HG03432 (cell line): ENCODE results near the gene CCDC192.
"Not testable (repeated sequence)": the region's sequence is repeated elsewhere in the genome, so short reads cannot be mapped to it uniquely, and the experiment has no call there.

Experiments
- ATAC-seq: cut with Tn5 transposase; IDR thresholded peaks from one replicate; pipeline ENCODE4 v1.9.1; 2021; ENCODE audit warnings: mild to moderate bottlenecking, moderate library complexity; ENCODE audit not compliant: unreplicated experiment

Gene CCDC192, protein sequence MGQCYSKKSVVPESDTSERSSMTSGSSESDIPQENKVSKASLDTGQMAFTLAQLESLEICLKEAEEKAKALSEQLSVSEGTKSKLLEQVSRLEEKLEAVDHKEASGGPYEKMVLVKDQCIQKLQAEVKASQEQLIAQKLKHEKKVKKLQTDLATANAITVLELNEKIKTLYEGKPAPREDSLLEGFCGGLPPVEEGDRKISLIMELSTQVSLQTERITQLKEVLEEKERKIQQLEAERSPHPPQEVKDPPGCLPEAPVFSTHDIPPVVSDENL

DNA sequence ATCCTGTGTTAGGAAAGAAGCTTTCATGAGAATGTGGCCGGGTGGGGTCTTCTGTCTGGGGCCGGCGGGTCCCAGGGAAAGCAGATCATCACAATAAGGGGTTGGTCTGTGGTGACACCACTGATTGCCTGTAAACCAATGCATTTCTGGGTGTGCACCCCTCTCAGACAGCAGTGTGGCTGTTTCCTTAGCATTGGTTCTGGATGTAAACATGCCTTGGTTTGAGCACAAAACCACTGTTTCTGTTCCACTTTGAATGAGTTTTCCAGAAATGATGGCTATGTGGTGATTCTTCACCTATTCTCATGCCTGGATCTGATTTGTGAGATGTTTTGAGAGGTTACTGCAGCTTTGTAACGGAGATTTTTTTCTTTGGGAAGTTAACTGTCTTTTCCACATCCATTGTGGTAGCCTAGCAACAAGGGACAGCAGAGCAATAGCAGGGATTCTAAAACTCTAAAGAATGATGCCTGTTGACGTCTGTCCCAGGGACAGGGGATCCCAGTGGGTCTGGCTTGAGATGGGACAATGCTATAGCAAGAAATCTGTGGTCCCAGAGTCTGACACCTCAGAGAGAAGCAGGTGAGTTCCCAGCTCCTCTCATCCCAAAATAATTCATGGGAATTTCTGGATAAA is at the start of gene CCDC192:
Gene CCDC192, plus strand, starts transcription at position 466 of the 636 bp plus-strand sequence. Its CDS starts 55 bp downstream, at position 521.
- no peak for ATAC-seq

DNA sequence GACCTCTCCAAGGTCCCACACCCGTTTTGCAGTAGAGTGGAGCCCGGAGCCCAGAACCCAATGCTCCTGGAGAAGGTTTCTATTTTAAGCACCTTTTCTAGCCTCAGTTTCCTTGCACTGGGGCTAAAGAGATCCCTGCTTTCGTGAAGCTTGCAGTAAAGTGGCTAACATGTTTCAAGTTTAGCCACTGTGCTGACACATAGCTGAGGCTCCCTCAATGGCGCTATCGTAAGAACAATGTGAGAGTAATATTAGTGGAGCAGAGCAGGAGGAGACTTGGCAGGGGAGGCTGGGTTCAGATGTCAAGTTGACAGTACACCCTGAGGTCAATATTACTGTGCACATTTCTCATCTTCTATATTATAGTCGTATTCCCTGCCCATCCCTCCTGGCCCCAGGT is 46.4 kb upstream of the CCDC192 start:
- ATAC-seq: no peak

DNA sequence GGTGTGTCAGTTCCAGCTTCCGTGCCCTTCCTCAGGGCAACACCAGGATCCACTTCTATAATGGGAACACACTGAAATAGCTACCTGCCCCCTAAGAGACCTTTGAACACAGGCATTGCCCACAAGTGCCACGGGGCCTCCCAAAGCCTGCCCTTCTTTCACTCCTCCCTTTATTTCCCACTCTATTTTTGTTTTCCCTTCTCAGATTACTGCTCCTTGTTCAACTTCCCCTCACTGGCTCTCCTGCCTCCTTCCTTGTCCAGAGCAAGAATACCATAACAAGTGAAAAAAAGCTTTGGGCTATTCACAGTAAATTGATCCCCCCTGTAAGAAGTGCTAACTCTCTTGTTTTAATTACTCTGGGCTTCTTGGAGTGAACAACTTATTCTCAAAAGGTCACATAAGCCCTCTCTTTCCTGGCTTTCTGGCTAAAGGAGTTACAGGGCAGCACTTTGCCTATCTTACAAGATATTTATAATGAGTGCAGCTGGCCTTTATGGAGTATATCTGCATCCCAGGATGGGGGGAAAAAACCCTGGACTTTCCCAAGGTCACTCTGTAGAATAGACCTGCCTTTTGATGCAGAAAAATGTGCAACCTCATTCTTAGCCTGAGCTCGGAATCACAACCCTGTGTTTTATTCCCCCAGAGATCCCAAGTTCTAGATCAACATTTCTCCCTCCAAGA is 43.0 kb upstream of the CCDC192 start:
- no peak for ATAC-seq

DNA sequence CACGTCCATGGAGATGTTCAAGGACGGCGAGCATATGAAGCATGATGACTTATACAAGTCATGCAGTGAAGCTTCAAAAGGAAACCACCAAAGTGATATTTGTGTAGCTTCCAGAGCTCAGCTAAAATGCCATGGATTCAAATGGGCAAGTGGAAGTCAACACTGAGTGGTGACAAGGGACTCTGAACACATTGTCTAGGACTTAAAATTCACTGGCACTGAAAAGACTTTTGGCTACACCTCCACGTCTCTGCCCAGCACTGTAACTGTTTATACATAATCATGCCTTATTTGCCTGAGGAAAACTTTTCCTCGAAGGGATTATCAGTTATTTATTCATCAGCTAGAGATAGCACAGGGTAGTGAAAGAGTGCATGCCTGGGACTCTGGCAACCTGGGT is 39.1 kb upstream of the CCDC192 start:
- ATAC-seq: no peak

DNA sequence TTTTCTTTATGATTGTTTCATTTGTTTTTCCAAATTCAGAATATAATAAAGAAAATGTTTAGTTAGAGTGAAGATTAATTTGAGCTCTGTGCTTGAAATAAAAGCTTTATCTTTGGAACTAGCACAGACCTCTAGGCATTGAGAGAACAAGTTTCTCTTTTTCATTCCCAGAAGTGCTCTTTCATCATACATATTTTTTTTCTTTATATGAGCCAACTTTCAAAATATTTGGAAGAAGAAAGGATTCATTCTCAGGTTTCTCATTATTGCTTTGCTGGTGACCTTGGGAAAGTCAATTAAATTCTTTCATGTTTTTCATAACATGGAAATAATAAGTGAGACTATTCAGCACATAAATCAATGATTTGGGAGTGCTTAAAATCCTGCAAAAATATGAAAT is 37.5 kb upstream of the CCDC192 start:
- no peak for ATAC-seq

DNA sequence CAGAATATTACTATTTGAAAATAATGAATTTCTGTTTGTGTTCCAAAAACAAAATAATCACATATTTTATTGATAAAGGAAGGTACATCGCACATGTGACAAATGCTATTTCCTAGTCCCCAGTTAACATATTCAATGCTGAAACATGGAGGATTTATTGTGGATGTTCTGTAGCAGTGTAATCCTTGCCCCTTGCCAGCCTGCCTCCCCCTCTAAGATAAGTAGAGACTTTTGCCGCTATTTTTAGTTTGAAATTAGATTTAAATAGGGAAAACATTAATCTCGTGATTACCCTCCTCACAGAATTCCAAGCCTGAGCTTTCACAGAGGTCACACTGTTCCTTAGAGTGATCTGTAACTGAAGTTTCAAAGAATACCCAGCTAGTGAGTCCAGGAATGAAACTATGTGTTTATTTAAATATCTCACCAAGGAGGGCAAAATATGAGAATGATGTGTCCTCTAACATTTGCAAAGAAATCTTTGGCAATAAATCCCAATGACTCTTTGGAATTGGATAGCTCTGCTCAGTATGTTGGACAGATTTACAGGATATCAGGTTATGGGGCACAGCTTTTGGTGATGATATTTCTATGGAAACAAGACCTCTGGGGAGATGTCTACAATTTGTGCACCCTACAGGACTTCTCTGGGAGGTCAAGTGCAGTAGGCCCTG is 37.0 kb upstream of the CCDC192 start:
- ATAC-seq: no peak

DNA sequence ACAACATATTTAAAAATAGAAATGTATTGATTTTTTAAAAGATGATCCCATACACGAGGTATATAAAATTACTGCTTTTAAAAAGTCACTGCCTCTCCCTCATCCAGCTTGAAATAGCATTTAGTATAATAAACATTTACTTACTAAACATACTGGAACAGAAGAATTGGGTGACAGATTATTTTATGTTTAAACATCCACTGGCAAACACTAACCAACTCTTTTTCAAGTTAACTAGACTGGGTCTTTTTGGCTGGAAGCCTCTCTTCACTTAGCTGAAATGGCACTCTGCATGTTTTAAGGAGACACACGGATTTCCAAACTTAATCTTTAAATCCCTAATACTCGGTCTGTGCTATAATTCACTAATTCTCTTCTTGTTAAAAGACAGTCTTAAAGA is 35.3 kb upstream of the CCDC192 start:
- no peak for ATAC-seq

DNA sequence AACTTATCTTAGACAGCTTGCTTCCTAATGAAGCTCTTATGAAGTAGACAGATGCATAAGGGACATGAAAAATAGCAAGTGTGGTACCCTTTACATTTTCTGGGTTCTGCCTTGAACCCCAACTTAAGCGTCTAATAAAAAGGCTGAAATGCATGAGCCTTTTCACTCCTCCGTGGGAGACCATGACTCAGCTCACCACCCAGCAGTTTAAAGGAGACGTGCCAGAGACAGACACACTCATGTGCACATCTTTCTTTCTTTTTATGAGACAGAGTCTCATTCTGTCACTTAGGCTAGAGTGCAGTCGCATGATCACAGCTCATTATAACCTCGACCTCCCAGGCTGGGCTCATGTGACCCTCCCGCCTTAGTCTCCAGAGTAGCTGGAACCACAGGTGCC is 32.0 kb upstream of the CCDC192 start:
- no peak for ATAC-seq

DNA sequence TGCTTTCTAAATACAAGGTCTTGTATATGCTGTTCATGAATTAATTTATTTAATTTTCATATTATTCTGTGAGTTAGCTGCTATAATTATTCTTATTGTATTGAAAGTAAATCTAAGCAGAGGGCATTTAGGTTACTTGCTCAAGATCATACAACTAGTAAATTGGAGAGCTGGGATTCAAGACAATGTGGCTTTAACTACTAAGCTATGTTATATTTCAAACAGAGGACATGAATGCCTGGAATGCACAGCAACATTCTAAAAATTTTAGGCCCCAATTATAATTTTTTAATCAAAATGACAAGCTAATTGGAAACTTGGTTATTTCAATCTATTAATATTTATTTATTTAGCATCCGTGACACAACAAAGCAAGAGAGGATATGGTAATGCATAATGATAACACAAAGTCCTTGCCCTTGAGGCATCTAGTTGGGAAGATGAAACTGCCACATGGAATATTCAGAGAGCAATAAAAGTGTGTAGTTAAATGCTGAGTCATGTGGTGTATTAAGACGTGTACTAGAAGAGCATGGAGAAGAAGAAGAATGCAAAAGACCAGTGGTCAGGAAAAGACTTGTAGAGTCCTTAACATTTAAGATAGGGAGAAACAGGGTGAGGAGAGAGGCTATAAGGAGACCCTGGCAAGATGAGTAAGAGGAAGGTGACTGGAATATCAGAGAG is 29.9 kb upstream of the CCDC192 start:
- no peak for ATAC-seq

DNA sequence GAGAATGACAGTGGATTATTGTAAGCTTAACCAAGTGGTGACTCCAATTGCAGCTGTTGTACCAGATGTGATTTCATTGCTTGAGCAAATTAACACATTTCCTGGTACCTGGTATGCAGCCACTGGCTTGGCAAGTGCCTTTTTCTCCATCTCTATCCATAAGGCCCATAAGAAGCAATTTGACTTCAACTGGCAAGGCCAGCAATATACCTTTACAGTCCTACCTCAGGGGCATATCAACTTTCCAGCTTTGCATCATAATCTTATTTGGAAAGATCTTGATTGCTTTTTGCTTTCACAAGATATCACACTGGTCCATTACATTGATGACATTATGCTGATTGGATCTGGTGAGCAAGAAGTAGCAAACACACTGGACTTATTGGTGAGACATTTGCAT is 26.2 kb upstream of the CCDC192 start:
- ATAC-seq: not testable (repeated sequence)

DNA sequence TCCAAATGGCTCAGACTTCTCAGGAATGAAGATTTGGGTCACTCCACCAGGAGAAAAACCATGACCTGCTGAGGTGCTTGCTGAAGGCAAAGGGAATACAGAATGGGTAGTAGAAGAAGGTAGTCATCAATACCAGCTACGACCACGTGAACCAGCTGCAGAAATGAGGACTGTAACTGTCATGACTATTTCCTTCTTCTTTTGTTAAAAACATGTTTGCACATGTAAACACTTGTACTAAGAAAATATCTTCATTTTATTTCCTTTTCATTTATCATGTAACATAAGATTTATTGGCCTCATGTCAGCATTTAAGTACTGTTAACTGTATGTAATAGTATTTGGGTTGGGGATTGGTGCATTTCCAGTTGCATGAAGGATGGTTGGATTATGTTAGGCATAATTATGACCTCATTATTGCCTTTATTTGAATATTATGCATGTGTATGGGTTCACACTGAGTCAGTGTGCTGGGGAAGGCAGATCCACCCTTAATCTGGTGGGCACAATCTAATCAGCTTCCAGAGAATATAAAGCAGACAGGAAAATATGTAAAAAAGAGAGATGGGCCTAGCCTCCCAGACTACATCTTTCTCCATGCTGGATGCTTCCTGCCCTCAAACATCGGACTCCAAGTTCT is 23.4 kb upstream of the CCDC192 start:
- not testable (repeated sequence) for ATAC-seq

DNA sequence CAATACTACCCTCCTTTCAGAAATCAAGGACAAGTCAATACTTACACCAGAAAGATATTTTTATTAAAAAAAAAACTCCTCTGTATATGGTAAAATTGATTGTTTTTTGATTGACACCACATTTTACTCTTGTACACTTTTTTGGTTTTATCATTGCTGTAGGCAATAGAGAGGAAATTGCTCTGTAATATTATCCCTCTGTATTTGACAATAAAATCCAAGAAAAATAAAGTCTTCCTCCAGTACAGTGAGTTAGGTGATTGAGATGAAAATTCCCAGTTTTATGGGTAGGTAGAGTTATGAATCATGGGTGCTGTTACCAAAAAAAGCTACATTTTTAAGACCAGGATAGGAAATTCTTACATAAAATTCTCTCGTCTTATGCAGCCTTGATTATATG is 22.6 kb upstream of the CCDC192 start:
- ATAC-seq: no peak

DNA sequence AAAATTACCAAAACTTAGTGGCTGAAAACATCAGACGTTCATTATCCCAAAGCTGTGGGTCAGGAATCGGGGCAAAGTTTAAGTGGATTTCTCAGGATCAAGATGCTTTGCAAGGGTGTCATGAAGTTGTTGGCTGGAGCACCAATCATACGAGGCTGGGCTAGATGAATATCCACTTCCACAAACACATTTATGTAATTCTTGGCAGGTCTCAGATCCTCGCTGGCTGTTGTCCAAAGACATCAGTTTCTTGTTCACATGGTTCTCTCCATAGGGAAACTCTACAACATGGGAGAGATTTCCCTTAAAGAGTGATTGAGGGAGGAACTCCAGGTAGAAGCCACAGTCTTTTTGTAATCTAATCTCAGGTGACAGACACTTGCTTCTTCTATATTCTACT is 20.2 kb upstream of the CCDC192 start:
- no peak for ATAC-seq

DNA sequence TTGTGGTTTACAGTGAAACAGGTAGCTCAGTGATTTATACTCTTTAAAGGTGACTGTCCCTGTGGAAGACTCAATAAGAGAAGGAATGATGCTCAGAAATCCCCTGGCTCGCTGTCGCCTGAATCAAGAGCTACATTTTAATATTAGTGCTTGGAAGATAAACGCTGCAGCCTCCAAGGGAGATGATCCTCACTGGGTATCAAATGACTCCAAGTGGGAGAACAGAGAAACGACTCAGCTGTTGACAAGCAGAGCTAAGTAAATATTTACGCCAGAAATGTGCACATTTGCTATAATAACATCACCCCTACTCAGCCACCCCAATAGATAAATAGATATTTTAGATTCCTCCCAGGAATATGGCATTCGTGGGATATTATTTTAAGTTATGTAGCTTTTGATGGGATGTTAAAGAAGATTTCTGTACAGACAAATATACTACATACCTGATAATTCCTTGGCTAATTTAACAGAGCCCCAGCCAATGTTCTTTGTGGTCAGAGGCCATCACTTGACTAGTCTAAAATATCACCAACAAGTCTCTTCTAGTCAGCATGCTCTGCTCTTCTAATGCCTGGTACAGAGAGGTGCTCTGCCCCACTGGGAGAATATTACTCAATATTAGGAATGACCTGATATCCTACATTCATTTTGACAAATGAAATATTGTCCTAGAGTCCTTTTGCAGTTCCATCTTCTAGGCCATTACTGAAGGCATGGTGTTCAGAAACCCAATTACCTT is 18.3 kb upstream of the CCDC192 start:
- ATAC-seq: no peak

DNA sequence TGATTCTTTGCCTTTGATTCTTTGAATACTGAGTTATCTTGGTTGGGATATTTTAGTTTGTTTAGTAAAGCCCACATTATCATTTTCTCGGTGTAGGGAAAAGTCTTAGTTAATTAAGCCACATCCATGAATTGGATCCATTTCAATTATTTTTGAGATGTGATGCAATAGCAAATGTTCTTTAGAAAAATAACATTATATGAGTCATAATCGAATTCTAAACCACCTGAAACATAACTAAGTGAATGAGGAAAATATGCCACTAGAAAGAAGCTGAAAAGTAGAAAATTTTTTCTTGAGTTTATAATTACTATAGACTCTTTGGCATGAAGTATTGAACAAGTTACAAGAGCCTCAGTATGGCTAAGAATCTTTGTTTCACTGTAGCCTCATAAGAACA is 17.5 kb upstream of the CCDC192 start:
- no peak for ATAC-seq

DNA sequence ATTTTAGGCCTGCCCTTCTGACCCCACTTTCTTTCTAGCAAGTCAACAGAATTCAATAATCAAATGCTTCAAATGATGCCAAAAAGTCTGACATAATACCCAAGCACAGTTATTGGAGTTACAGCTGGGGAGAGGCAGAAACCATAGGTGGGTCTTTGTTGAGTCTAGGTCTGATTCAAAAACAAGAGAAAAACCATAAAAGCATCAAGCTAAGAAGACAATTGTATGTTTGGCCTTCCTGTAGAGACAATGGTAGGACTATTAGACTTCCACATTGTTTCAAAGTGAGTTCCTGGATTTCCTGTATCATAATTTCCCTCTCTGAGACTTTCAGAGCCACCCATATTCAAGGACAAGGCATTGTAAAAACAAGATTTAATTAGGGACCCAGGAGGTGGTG is 16.8 kb upstream of the CCDC192 start:
- no peak for ATAC-seq

DNA sequence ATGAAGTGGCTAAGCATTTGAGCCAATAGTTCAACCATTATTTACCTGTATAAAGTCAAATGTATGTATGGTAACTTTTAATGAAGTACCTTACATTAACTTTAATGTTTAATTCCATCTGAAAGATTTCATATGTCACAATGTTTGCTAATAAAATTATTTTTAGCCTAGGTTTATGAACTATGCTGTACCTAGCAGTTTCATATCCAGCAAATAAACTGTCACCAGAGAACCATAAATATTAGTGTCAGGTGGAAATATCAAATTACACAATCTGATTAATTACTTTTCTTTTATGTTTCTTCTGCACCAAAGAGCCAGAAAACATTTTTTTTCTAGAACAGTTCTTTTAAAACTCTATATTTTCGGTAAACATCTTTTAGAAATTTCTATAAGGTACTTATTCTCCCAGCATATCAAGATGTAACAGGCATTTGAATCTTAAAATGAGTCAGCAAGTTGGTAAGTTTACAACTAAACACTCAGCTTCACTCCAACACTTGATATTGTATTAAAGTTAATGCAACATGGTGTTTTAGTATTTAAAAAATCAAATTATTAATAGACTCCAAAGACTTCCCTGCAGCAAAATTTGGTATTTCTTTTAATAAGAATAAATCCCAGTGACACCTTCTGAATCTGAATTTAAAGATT is 8.5 kb upstream of the CCDC192 start:
- no peak for ATAC-seq

DNA sequence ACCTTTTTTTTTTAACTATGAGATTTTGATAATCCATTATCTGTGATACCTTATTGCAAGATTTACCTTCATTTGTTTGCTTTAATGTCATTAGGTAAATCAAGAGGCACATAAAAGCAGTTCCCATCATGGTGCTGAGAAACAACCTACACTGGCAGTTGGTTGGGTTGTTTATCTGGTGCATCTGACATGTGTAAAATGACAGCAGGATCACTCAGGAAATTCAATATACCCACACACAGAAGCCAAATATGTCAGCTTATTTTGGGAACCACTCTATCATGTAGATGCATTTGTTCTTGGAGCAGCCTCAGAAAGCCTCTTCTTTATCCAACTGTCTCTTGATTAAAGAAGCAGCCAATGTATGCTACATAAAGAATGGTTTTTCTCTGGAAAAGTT is 7.8 kb upstream of the CCDC192 start:
- ATAC-seq: no peak

DNA sequence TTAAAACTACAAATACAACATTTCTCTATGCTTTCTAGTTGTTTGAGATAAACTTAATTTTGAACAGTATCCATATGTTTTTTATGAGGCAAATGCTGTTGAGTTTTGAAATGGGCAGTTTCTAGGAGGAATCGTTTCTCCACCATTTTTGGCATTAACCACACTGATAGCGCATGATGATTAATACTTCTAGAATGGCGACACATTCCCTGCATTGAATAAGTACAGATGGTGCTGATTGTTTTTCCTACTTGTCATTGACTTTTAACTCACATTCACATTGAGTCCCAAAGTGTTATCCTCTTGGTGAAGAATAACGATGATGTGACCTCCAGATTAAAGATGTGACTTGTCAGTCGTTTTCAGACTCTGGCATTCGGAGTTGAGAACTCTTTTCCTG is 6.5 kb upstream of the CCDC192 start:
- ATAC-seq: no peak
